CD14-positive monocyte (primary cell): ENCODE data around the gene ZNF606. TPM values are rescaled to one million over a fixed set of nuclear protein-coding genes. Genes with fewer than 3 reads are reported as not detected.

Experiments used
- DNase-seq, 3 donors: peaks; one replicate each; pipeline ENCODE4 v3.0.0-alpha.2; 2011 to 2022
- H2AFZ ChIP-seq: 2 replicates; pipeline ENCODE4 v1.6.0; 2012; ENCODE audit warnings: mild to moderate bottlenecking, low read depth, low read length, inconsistent platforms; ENCODE audit not compliant: insufficient read depth, poor library complexity, severe bottlenecking
- H3K27ac ChIP-seq, 2 donors: 1 replicate in 1 of 2; 2 replicates in 1 of 2; pipeline ENCODE4 v1.5.1; 2012 to 2013; ENCODE audit warnings: low read length in 2 of 2, control low read depth in 1 of 2, inconsistent platforms in 1 of 2, low read depth in 1 of 2, mild to moderate bottlenecking in 1 of 2
- H3K27me3 ChIP-seq, 2 donors: one replicate each; pipeline versions ENCODE4 v1.6.0 to v1.6.1; 2011 to 2013; ENCODE audit warnings: low read length in 2 of 2; ENCODE audit not compliant: control insufficient read depth in 2 of 2, insufficient read depth in 2 of 2
- H3K36me3 ChIP-seq, 2 donors: replicated peaks in 1 of 2; 1 replicate in 1 of 2; 2 replicates in 1 of 2; pipeline versions ENCODE4 v1.5.1 to v1.6.1; 2012 to 2013; ENCODE audit warnings: low read length in 2 of 2, control low read depth in 1 of 2, inconsistent platforms in 1 of 2, mild to moderate bottlenecking in 1 of 2; ENCODE audit not compliant: insufficient read depth in 2 of 2, control insufficient read depth in 1 of 2
- H3K4me1 ChIP-seq, 2 donors: 1 replicate in 1 of 2; 2 replicates in 1 of 2; pipeline versions ENCODE4 v1.5.1 to v1.6.1; 2012 to 2013; ENCODE audit warnings: low read length in 2 of 2, control low read depth in 1 of 2, inconsistent platforms in 1 of 2, mild to moderate bottlenecking in 1 of 2, moderate library complexity in 1 of 2; ENCODE audit not compliant: insufficient read depth in 2 of 2, control insufficient read depth in 1 of 2
- H3K4me2 ChIP-seq: replicated peaks from 2 replicates; pipeline ENCODE3; 2012; ENCODE audit warnings: low read length, moderate library complexity, mild to moderate bottlenecking; ENCODE audit not compliant: poor library complexity, severe bottlenecking; ENCODE audit errors: extremely low read depth
- H3K4me3 ChIP-seq, 3 experiments: fragments of 200-600 bp in 1 of 3; sonication (generic) in 1 of 3; replicated peaks in 1 of 3; 1 replicate in 2 of 3; 2 replicates in 1 of 3; pipeline ENCODE4 v1.5.1; 2011 to 2013; ENCODE audit warnings: low read length in 3 of 3, mild to moderate bottlenecking in 3 of 3, control low read depth in 2 of 3, low read depth in 2 of 3, inconsistent platforms in 1 of 3, moderate library complexity in 1 of 3
- H3K79me2 ChIP-seq: 2 replicates; pipeline ENCODE4 v1.6.0; 2012; ENCODE audit warnings: mild to moderate bottlenecking, control low read depth, inconsistent platforms, low read length, moderate library complexity; ENCODE audit not compliant: insufficient read depth
- H3K9ac ChIP-seq: 2 replicates; pipeline ENCODE4 v1.6.0; 2017; ENCODE audit warnings: low read length, mild to moderate bottlenecking; ENCODE audit not compliant: insufficient read depth, poor library complexity, severe bottlenecking
- H3K9me3 ChIP-seq, 2 donors: replicated peaks in 1 of 2; 1 replicate in 1 of 2; 2 replicates in 1 of 2; pipeline versions ENCODE4 v1.5.1 to v1.6.1; 2012 to 2013; ENCODE audit warnings: low read length in 2 of 2, control low read depth in 1 of 2; ENCODE audit not compliant: control insufficient read depth in 1 of 2, insufficient read depth in 1 of 2
- H4K20me1 ChIP-seq: 2 replicates; pipeline ENCODE4 v1.6.0; 2012; ENCODE audit warnings: mild to moderate bottlenecking, low read length, control low read depth, moderate library complexity; ENCODE audit not compliant: insufficient read depth
- H3K27ac Mint-ChIP-seq, 7 donors: one replicate each; pipeline ENCODE4 v1.8.0; 2020; ENCODE audit warnings: mild to moderate bottlenecking in 7 of 7, mixed read lengths in 7 of 7, moderate library complexity in 6 of 7, inconsistent platforms in 2 of 7
- H3K27me3 Mint-ChIP-seq, 3 donors: one replicate each; pipeline ENCODE4 v1.8.0; 2021 to 2022; ENCODE audit warnings: low read depth in 3 of 3, mild to moderate bottlenecking in 3 of 3, mixed read lengths in 3 of 3, moderate library complexity in 3 of 3, inconsistent platforms in 1 of 3
- H3K36me3 Mint-ChIP-seq, 2 donors: one replicate each; pipeline ENCODE4 v1.8.0; 2020; ENCODE audit warnings: mixed read lengths in 2 of 2, inconsistent platforms in 1 of 2, mild to moderate bottlenecking in 1 of 2
- H3K4me1 Mint-ChIP-seq: one replicate; pipeline ENCODE4 v1.8.0; 2020; ENCODE audit warnings: mild to moderate bottlenecking, mixed read lengths
- H3K4me3 Mint-ChIP-seq, 2 donors: one replicate each; pipeline ENCODE4 v1.8.0; 2020; ENCODE audit warnings: mild to moderate bottlenecking in 2 of 2, mixed read lengths in 2 of 2, moderate library complexity in 1 of 2
- H3K9me3 Mint-ChIP-seq, 7 donors: one replicate each; pipeline ENCODE4 v1.8.0; 2020 to 2022; ENCODE audit warnings: mixed read lengths in 7 of 7, mild to moderate bottlenecking in 6 of 7, moderate library complexity in 6 of 7, inconsistent platforms in 2 of 7
- CTCF ChIP-seq: fragments of 200-600 bp; IDR thresholded peaks from one replicate; pipeline ENCODE4 v1.8.0; 2022; ENCODE audit warnings: antibody characterized with exemption, mild to moderate bottlenecking
- WGBS: methylation state at CpG from one replicate; pipeline ENCODE4 v1.1.5; 2013; ENCODE audit warnings: missing lambda C conversion rate; ENCODE audit not compliant: insufficient coverage; 5-methylcytosine and 5-hydroxymethylcytosine counted together
- intact Hi-C, 2 donors: fragments of 100-400 bp; cut with micrococcal nuclease; formaldehyde crosslinking; loops; one replicate each; pipeline versions ENCODE4 v1.15.0 to v1.15.1; 2023
- polyA plus RNA-seq, 3 donors: library from polyadenylated mRNA; depleted of rRNA in 1 of 3; unstranded in 2 of 3; stranded (reverse) in 1 of 3; fragments of 300-500 nt in 2 of 3; fragments of >200 nt in 1 of 3; fragmentation: Illumina TruSeq in 2 of 3; gene quantifications; 1 replicate in 2 of 3; 2 replicates in 1 of 3; pipeline ENCODE4 v1.2.3, GENCODE V29; 2012 to 2021

ZNF606 gene
- polyA plus RNA-seq, 3 donors = 0.87 to 1.7 (median 1.2) TPM

DNA sequence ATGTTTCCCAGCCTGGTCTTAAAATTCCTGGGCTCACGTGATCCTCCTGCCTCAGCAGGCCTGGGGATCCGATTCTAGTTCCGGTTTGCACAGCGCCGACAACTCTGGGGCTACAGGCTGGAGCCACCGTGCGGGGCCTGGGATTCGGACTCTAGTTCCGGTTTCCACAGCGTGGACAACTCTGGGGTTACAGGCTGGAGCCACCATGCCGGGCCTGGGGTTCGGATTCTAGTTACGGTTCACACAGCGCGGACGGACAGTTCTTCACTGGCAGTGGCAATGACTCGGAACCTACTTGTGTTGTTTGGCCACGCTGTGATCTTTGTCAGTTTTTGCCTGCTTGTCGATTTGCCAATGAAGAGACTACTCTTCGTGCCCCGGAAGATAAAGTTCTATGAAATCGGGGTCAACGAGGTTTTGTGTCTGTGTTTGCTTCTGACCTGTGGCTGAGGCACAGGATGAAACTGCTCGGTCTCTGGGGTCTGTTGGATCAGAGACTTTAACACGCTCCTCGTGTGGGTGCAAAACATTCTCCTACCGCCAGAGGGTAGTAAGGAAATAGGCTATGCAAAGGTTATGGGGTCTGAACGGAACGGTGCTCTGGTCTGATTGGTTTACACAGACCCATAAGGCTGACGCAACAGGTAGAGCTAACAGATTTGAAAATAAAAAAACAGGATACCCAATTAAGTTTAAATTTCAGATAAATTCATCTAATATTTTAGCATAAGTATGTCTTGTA is 19.1 kb upstream of the ZNF606 start:
- H4K20me1 ChIP-seq = no peaks in the 10 kb centered on the region
- no peak overlapping the region for H3K27ac ChIP-seq
- H3K9ac ChIP-seq = no peak overlapping the region
- WGBS = 59% methylated on average over 26 of the region's 30 CpGs
- no peak overlapping the region for H3K4me3 Mint-ChIP-seq
- intact Hi-C loops = no loop called here
- DNase-seq = peak in 2 of 3 donors; percentile 24 to 41
- TF ChIP-seq CTCF = peak; percentile 59
- H3K4me3 ChIP-seq = no peak overlapping the region
- H3K79me2 ChIP-seq = no peaks in the 10 kb centered on the region
- H3K27ac Mint-ChIP-seq = no peak overlapping the region
- no peaks in the 10 kb centered on the region for H3K27me3 ChIP-seq
- H3K4me1 Mint-ChIP-seq = peaks cover 3% of the 10 kb centered on the region
- peaks cover 21 to 68% (median 52%) of the 10 kb centered on the region in 7 donors for H3K9me3 Mint-ChIP-seq
- peaks cover 32 to 54% of the 10 kb centered on the region in 2 donors for H3K9me3 ChIP-seq
- H3K36me3 ChIP-seq = no peaks in the 10 kb centered on the region
- no peaks in the 10 kb centered on the region for H3K36me3 Mint-ChIP-seq
- peak overlapping the region; percentile 47 for H2AFZ ChIP-seq
- H3K4me2 ChIP-seq = no peak overlapping the region
- H3K4me1 ChIP-seq = no peaks in the 10 kb centered on the region
- H3K27me3 Mint-ChIP-seq = peaks cover 0 to 9% (median 8%) of the 10 kb centered on the region in 3 donors

DNA sequence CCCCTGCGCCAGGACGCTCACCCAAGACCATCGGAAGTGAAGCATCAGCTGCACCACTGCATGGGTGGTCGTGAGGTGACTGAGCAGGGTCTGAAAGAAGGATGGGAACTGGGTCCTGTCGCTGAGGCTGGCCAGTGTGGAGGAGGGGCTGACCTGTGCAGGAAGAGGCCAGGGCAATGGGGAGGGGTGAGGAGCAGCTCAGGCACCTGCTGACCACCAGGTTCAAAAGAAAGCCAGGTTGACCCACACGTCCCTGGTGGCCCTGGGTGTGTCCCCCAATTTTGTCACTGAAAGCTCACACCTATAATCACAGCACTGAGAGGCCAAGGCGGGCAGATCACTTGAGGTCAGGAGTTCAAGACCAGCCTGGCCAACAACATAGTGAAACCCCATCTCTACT is 17.5 kb upstream of the ZNF606 start:
- peaks cover 3% of the 10 kb centered on the region for H3K4me1 Mint-ChIP-seq
- Histone ChIP-seq H3K36me3 (no peaks in the 10 kb centered on the region), H3K27ac (no peak overlapping the region), H4K20me1 (no peaks in the 10 kb centered on the region), H3K9me3 (peaks cover 23 to 52% of the 10 kb centered on the region in 2 donors), H2AFZ (no peak overlapping the region), H3K9ac (no peak overlapping the region), H3K4me1 (no peaks in the 10 kb centered on the region), H3K4me3 (no peak overlapping the region), H3K27me3 (no peaks in the 10 kb centered on the region), H3K4me2 (no peak overlapping the region), H3K79me2 (no peaks in the 10 kb centered on the region)
- TF ChIP-seq CTCF = no peak
- 82% methylated on average over 6 of the region's 7 CpGs for WGBS
- no peak overlapping the region for H3K4me3 Mint-ChIP-seq
- no peak overlapping the region for H3K27ac Mint-ChIP-seq
- peaks cover under 1 to 9% (median 7%) of the 10 kb centered on the region in 3 donors for H3K27me3 Mint-ChIP-seq
- peaks cover 18 to 63% (median 48%) of the 10 kb centered on the region in 7 donors for H3K9me3 Mint-ChIP-seq
- DNase-seq = no peak
- H3K36me3 Mint-ChIP-seq = no peaks in the 10 kb centered on the region
- intact Hi-C loops = no loop called here
